ENCODE results near the gene DSTN. TPM values are rescaled to one million over a fixed set of nuclear protein-coding genes. Genes with fewer than 3 reads are reported as not detected.

Gene DSTN
- total RNA-seq, 4 donors from 2014 or later, result 111 to 151 (median 117) TPM

DNA sequence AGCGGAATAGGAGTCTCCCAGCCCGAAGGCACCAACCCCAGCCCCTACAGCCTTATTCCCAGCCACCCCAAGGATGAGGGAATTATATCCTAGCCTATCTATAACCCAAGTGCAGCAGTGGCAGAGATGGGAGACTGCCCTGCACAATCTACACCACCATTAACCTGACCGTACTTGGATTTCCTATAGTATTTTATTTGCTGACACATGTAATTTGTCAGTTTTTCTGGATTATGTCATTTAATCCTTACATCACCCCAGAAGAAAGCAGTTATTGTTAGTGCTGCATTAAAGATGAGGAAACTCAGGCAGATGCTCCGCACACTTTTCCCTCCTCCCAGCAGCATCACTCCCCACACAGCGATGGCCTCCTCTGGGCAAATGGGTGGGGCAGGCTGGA lies 44.7 kb upstream of the DSTN start:
- Histone ChIP-seq H3K4me3 (no peak overlapping the region), H3K9me3 (no peaks in the 10 kb centered on the region), H3K36me3 (no peaks in the 10 kb centered on the region), H3K4me1 (no peaks in the 10 kb centered on the region), H3K27me3 (no peaks in the 10 kb centered on the region), H3K27ac (no peak overlapping the region)
- TF ChIP-seq, protein P1, sequence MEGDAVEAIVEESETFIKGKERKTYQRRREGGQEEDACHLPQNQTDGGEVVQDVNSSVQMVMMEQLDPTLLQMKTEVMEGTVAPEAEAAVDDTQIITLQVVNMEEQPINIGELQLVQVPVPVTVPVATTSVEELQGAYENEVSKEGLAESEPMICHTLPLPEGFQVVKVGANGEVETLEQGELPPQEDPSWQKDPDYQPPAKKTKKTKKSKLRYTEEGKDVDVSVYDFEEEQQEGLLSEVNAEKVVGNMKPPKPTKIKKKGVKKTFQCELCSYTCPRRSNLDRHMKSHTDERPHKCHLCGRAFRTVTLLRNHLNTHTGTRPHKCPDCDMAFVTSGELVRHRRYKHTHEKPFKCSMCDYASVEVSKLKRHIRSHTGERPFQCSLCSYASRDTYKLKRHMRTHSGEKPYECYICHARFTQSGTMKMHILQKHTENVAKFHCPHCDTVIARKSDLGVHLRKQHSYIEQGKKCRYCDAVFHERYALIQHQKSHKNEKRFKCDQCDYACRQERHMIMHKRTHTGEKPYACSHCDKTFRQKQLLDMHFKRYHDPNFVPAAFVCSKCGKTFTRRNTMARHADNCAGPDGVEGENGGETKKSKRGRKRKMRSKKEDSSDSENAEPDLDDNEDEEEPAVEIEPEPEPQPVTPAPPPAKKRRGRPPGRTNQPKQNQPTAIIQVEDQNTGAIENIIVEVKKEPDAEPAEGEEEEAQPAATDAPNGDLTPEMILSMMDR (IDR thresholded peaks at IDR 0.05), result no peak
- TF ChIP-seq POLR2A (IDR thresholded peaks at IDR 0.05), result no peak
- no peak for DNase-seq

- no peaks in the 10 kb centered on the region for H3K36me3 ChIP-seq
- TF ChIP-seq, protein P1 (IDR thresholded peaks at IDR 0.05), result no peak
- no peak for TF ChIP-seq POLR2A (IDR thresholded peaks at IDR 0.05)
- H3K4me3 ChIP-seq, result no peak overlapping the region
- peak in 1 of 3 donors; percentile 53 for DNase-seq
- H3K27ac ChIP-seq, result no peak overlapping the region
- H3K9me3 ChIP-seq, result no peaks in the 10 kb centered on the region
- H3K27me3 ChIP-seq, result no peaks in the 10 kb centered on the region
- H3K4me1 ChIP-seq, result peaks cover 0 to under 1% (median under 1%) of the 10 kb centered on the region in 4 donors
These were observed 44.2 kb upstream of the DSTN start for GRCh38 chr20:17525650-17526049.

- no peaks in the 10 kb centered on the region for H3K9me3 ChIP-seq
- TF ChIP-seq POLR2A (IDR thresholded peaks at IDR 0.05), result no peak
- TF ChIP-seq, protein P1 (IDR thresholded peaks at IDR 0.05), result no peak
These were observed 40.3 kb upstream of the DSTN start for GRCh38 chr20:17529586-17529985.

DNA sequence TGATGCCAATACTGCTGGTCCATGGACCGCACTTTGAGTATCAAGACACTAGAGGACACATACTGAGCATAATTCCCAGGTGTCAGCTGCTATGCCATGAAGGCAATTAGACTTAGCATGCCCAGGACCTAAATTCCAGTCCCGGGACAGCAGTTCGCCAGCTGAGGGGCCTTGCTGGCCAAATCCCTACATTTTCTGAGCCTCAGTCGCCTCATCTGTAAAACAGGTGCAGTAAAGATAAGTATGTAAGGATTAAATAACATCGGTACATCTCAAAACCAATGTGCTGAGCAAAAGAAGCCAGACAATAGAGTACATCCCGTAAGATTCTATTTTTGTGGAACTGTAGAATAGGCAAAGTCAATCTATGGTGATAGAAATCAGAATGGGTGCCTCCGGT lies 39.7 kb upstream of the DSTN start:
- H3K4me1 ChIP-seq, result peaks cover 0 to 13% (median 4%) of the 10 kb centered on the region in 4 donors
- H3K4me3 ChIP-seq, result no peak overlapping the region
- no peaks in the 10 kb centered on the region for H3K9me3 ChIP-seq
- no peak for TF ChIP-seq POLR2A (IDR thresholded peaks at IDR 0.05)
- TF ChIP-seq, protein P1 (IDR thresholded peaks at IDR 0.05), result no peak
- no peak overlapping the region for H3K27ac ChIP-seq
- H3K27me3 ChIP-seq, result no peaks in the 10 kb centered on the region
- DNase-seq, result no peak
- no peaks in the 10 kb centered on the region for H3K36me3 ChIP-seq

More at GRCh38 chr20:17529586-17529985, 40.3 kb upstream of the DSTN start:
- Histone ChIP-seq H3K4me3 (no peak overlapping the region), H3K27ac (no peak overlapping the region), H3K36me3 (no peaks in the 10 kb centered on the region), H3K27me3 (no peaks in the 10 kb centered on the region), H3K4me1 (peaks cover 0 to 13% (median 4%) of the 10 kb centered on the region in 4 donors)
- DNase-seq, result no peak

GRCh38 chr20:17530716-17531664 lies 38.9 kb upstream of the DSTN start, which contains the start of gene BFSP1:
TSS of gene BFSP1 (minus strand) at chr20:17531379. CDS start at chr20:17531329, 50 bp downstream.
- Histone ChIP-seq H3K9me3 (no peaks in the 10 kb centered on the region), H3K4me3 (peak within 1 kb of the TSS; percentile 32 to 66 (median 52)), H3K36me3 (no peaks in the 10 kb centered on the region), H3K27me3 (no peaks in the 10 kb centered on the region), H3K27ac (peak within 1 kb of the TSS in 2 of 4 donors; percentile 9 to 70), H3K4me1 (peaks cover 0 to 13% (median 4%) of the 10 kb centered on the region in 4 donors)
- TF ChIP-seq, protein P1 (IDR thresholded peaks at IDR 0.05), result no peak
- no peak for TF ChIP-seq POLR2A (IDR thresholded peaks at IDR 0.05)
- peak in 2 of 3 donors; percentile 52 to 68 for DNase-seq

Measured in Peyer's patch (tissue), 4 donors.